Naive thymus-derived CD4-positive, alpha-beta T cell (primary cell): ENCODE measurements around the gene INF2. TPM values are rescaled to one million over a fixed set of nuclear protein-coding genes. Genes with fewer than 3 reads are reported as not detected.
"Not testable (repeated sequence)": the region's sequence is repeated elsewhere in the genome, so short reads cannot be mapped to it uniquely, and the experiment has no call there.

Experiments used
- ATAC-seq: fragments of 150-1000 bp; cut with Tn5 transposase; 2 replicates; pipeline ENCODE4 v1.10.0; 2021; ENCODE audit warnings: mild to moderate bottlenecking, moderate library complexity
- CTCF ChIA-PET: fragments of 350-600 bp; sonication (Branson Sonifier 250); formaldehyde crosslinking; loops from one replicate; lab custom pipeline; 2021; ENCODE audit warnings: antibody characterized with exemption; lab: Charles Lee
- POLR2A ChIA-PET: fragments of 350-600 bp; sonication (Branson Sonifier 250); formaldehyde crosslinking; loops from one replicate; lab custom pipeline; 2021; ENCODE audit warnings: antibody characterized with exemption, inconsistent platforms; lab: Charles Lee
- DNase-seq, 9 donors: peaks; one replicate each; pipeline versions ENCODE4 v3.0.0 to v3.0.0-alpha.2; 2020 to 2022; ENCODE audit warnings: mixed read lengths in 1 of 9
- H3K27ac ChIP-seq: one replicate; pipeline ENCODE4 v1.7.0; 2013; ENCODE audit warnings: mild to moderate bottlenecking, low read depth, low read length, moderate library complexity
- H3K27me3 ChIP-seq, 2 donors: one replicate each; pipeline ENCODE4 v1.7.0; 2013; ENCODE audit warnings: low read length in 2 of 2, mild to moderate bottlenecking in 2 of 2, moderate library complexity in 2 of 2; ENCODE audit not compliant: control insufficient read depth in 2 of 2, insufficient read depth in 2 of 2
- H3K36me3 ChIP-seq, 3 experiments: 1 replicate in 2 of 3; 2 replicates in 1 of 3; pipeline ENCODE4 v1.7.0; 2013; ENCODE audit warnings: low read length in 3 of 3, mild to moderate bottlenecking in 3 of 3, moderate library complexity in 1 of 3; ENCODE audit not compliant: insufficient read depth in 3 of 3, control insufficient read depth in 2 of 3
- H3K4me1 ChIP-seq, 2 donors: one replicate each; pipeline ENCODE4 v1.7.0; 2013; ENCODE audit warnings: low read length in 2 of 2, mild to moderate bottlenecking in 2 of 2, moderate library complexity in 1 of 2; ENCODE audit not compliant: control insufficient read depth in 2 of 2, insufficient read depth in 2 of 2
- H3K4me3 ChIP-seq: 2 replicates; pipeline ENCODE4 v1.7.0; 2013; ENCODE audit warnings: mild to moderate bottlenecking, low read length
- H3K9me3 ChIP-seq, 3 experiments: 1 replicate in 2 of 3; 2 replicates in 1 of 3; pipeline ENCODE4 v1.7.0; 2013; ENCODE audit warnings: low read length in 3 of 3; ENCODE audit not compliant: control insufficient read depth in 2 of 3
- H3K27ac Mint-ChIP-seq, 9 donors: one replicate each; pipeline ENCODE4 v1.8.0; 2020 to 2022; ENCODE audit warnings: mixed read lengths in 9 of 9, mild to moderate bottlenecking in 8 of 9, moderate library complexity in 5 of 9, inconsistent platforms in 2 of 9
- H3K27me3 Mint-ChIP-seq, 5 donors: one replicate each; pipeline ENCODE4 v1.8.0; 2021 to 2022; ENCODE audit warnings: mixed read lengths in 5 of 5, mild to moderate bottlenecking in 1 of 5
- H3K36me3 Mint-ChIP-seq, 5 donors: one replicate each; pipeline ENCODE4 v1.8.0; 2020 to 2022; ENCODE audit warnings: mixed read lengths in 5 of 5, mild to moderate bottlenecking in 3 of 5, inconsistent platforms in 1 of 5
- H3K4me1 Mint-ChIP-seq, 7 donors: one replicate each; pipeline ENCODE4 v1.8.0; 2020 to 2022; ENCODE audit warnings: mixed read lengths in 7 of 7, mild to moderate bottlenecking in 3 of 7, inconsistent platforms in 1 of 7
- H3K4me3 Mint-ChIP-seq, 10 donors: one replicate each; pipeline ENCODE4 v1.8.0; 2020 to 2022; ENCODE audit warnings: mild to moderate bottlenecking in 10 of 10, mixed read lengths in 10 of 10, moderate library complexity in 6 of 10, inconsistent platforms in 2 of 10
- H3K9me3 Mint-ChIP-seq, 11 donors: one replicate each; pipeline ENCODE4 v1.8.0; 2020 to 2022; ENCODE audit warnings: mixed read lengths in 11 of 11, mild to moderate bottlenecking in 4 of 11, inconsistent platforms in 1 of 11, moderate library complexity in 1 of 11
- intact Hi-C, 2 donors: fragments of 100-400 bp; cut with micrococcal nuclease; formaldehyde crosslinking; loops; one replicate each; pipeline ENCODE4 v1.15.1; 2023
- polyA plus RNA-seq, 2 donors: library from polyadenylated mRNA; unstranded; fragments of 300-500 nt; fragmentation: Illumina TruSeq; gene quantifications; one replicate each; pipeline ENCODE4 v1.2.3, GENCODE V29; 2021
- total RNA-seq, 6 experiments: library from RNA in 5 of 6; stranded (reverse) in 5 of 6; gene quantifications; 1 replicate in 5 of 6; 2 replicates in 1 of 6; pipeline ENCODE4 v1.2.3 and lab custom pipeline; 2021 to 2026

The INF2 gene
- total and polyA plus RNA-seq, 7 experiments from 2014 or later, result 5.8 to 140 (median 75.1) TPM

- no peak for ATAC-seq
- H3K27me3 ChIP-seq, result no peaks in the 10 kb centered on the region
Measured at GRCh38 chr14:104726600-104727451, 37.4 kb downstream of the INF2 start.

DNA sequence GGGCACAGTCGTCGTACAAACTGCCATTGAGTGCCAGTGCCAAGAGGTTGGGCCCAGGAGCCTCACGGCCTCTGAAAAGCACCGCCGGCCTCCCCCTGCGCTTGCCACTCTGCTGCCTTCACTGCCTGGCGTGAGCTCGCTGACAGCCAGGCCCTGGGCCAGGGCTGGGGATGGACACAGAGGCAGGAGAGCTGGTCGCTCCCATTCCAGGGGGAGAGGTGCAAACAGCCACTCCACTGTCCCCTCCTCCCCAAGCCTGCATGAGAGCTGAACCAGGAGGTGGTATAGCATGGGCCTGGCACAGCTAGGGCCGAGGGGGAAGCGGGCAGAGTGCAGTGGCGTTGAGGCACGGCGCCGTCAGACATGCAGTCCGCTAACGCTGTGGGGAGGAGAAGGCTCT lies 39.2 kb downstream of the INF2 start:
- H3K4me1 Mint-ChIP-seq, result peaks cover 0 to 9% (median 0%) of the 10 kb centered on the region in 7 donors
- no peak overlapping the region for H3K4me3 ChIP-seq
- ATAC-seq (no peak), DNase-seq (no peak)
- H3K27ac Mint-ChIP-seq, result no peak overlapping the region
- peaks cover 0 to 2% of the 10 kb centered on the region in 2 donors for H3K4me1 ChIP-seq
- no peaks in the 10 kb centered on the region for H3K27me3 ChIP-seq
- ChIA-PET POLR2A (no interaction called here), CTCF (no interaction called here)
- intact Hi-C loops, result no loop called here
- no peaks in the 10 kb centered on the region for H3K9me3 Mint-ChIP-seq
- no peaks in the 10 kb centered on the region for H3K36me3 ChIP-seq
- no peaks in the 10 kb centered on the region for H3K9me3 ChIP-seq
- H3K27me3 Mint-ChIP-seq, result no peaks in the 10 kb centered on the region
- no peak overlapping the region for H3K27ac ChIP-seq
- H3K36me3 Mint-ChIP-seq, result no peaks in the 10 kb centered on the region
- H3K4me3 Mint-ChIP-seq, result no peak overlapping the region

More at GRCh38 chr14:104726600-104727451, 37.4 kb downstream of the INF2 start:
- Mint-ChIP-seq H3K4me3 (peak overlapping the region in 1 of 10 donors; percentile 34), H3K27ac (no peak overlapping the region), H3K9me3 (no peaks in the 10 kb centered on the region), H3K4me1 (peaks cover 0 to 9% (median 0%) of the 10 kb centered on the region in 7 donors), H3K27me3 (no peaks in the 10 kb centered on the region), H3K36me3 (no peaks in the 10 kb centered on the region)
- ChIA-PET POLR2A (no interaction called here), CTCF (no interaction called here)
- H3K27ac ChIP-seq, result no peak overlapping the region
- no peaks in the 10 kb centered on the region for H3K9me3 ChIP-seq
- intact Hi-C loops, result no loop called here
- peaks cover 0 to 6% of the 10 kb centered on the region in 2 donors for H3K4me1 ChIP-seq
- DNase-seq, result no peak
- no peaks in the 10 kb centered on the region for H3K36me3 ChIP-seq
- no peak overlapping the region for H3K4me3 ChIP-seq

GRCh38 chr14:104729176-104729834 lies 39.9 kb downstream of the INF2 start:
- H3K27me3 ChIP-seq, H3K9me3 ChIP-seq, H3K27me3 Mint-ChIP-seq, H3K36me3 ChIP-seq, H3K4me3 ChIP-seq, H3K4me1 Mint-ChIP-seq, H3K27ac ChIP-seq, intact Hi-C loops, POLR2A ChIA-PET, H3K4me1 ChIP-seq, H3K36me3 Mint-ChIP-seq, H3K9me3 Mint-ChIP-seq, H3K4me3 Mint-ChIP-seq, CTCF ChIA-PET, ATAC-seq, DNase-seq: not testable (repeated sequence)
- peak overlapping the region in 1 of 9 donors; percentile 25 for H3K27ac Mint-ChIP-seq

DNA sequence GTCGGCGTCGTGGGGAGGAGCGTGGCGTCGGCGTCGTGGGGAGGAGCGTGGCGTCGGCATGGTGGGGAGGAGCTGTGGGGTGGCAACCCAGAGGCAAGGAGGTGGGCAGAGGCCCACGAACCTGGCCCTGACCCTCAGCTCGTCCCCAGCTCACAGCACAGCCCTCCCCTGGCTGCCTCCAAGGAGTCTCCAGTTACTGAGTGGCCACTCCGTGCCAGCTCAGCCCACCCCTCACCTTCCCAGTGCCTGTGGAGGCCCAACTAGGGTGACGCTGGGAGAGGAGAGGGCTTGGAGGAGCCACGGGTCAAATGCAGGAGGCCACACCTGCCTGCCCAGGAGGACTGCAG lies 40.4 kb downstream of the INF2 start:
- no peaks in the 10 kb centered on the region for H3K9me3 ChIP-seq
- H3K4me1 ChIP-seq, result no peaks in the 10 kb centered on the region
- Mint-ChIP-seq H3K27me3 (no peaks in the 10 kb centered on the region), H3K4me3 (no peak overlapping the region), H3K36me3 (no peaks in the 10 kb centered on the region), H3K9me3 (no peaks in the 10 kb centered on the region), H3K27ac (peak overlapping the region in 1 of 9 donors; percentile 62), H3K4me1 (peaks cover 0 to 9% (median 0%) of the 10 kb centered on the region in 7 donors)
- no peak overlapping the region for H3K27ac ChIP-seq
- CTCF ChIA-PET, result no interaction called here
- intact Hi-C loops, result no loop called here
- no peaks in the 10 kb centered on the region for H3K27me3 ChIP-seq
- H3K4me3 ChIP-seq, result no peak overlapping the region
- no peaks in the 10 kb centered on the region for H3K36me3 ChIP-seq
- ATAC-seq (no peak), DNase-seq (no peak)
- POLR2A ChIA-PET, result no interaction called here

- ChIA-PET POLR2A (no interaction called here), CTCF (no interaction called here)
- Mint-ChIP-seq H3K36me3 (no peaks in the 10 kb centered on the region), H3K9me3 (no peaks in the 10 kb centered on the region), H3K27ac (peak overlapping the region in 1 of 9 donors; percentile 55), H3K4me3 (no peak overlapping the region), H3K27me3 (no peaks in the 10 kb centered on the region), H3K4me1 (peaks cover 0 to 9% (median 0%) of the 10 kb centered on the region in 7 donors)
- no peak overlapping the region for H3K27ac ChIP-seq
- no peaks in the 10 kb centered on the region for H3K4me1 ChIP-seq
- H3K36me3 ChIP-seq, result no peaks in the 10 kb centered on the region
- no peaks in the 10 kb centered on the region for H3K9me3 ChIP-seq
- H3K4me3 ChIP-seq, result no peak overlapping the region
- intact Hi-C loops, result no loop called here
- no peak for DNase-seq
- ATAC-seq, result no peak
- no peaks in the 10 kb centered on the region for H3K27me3 ChIP-seq
Measured at GRCh38 chr14:104730487-104730886, 41.1 kb downstream of the INF2 start.

DNA sequence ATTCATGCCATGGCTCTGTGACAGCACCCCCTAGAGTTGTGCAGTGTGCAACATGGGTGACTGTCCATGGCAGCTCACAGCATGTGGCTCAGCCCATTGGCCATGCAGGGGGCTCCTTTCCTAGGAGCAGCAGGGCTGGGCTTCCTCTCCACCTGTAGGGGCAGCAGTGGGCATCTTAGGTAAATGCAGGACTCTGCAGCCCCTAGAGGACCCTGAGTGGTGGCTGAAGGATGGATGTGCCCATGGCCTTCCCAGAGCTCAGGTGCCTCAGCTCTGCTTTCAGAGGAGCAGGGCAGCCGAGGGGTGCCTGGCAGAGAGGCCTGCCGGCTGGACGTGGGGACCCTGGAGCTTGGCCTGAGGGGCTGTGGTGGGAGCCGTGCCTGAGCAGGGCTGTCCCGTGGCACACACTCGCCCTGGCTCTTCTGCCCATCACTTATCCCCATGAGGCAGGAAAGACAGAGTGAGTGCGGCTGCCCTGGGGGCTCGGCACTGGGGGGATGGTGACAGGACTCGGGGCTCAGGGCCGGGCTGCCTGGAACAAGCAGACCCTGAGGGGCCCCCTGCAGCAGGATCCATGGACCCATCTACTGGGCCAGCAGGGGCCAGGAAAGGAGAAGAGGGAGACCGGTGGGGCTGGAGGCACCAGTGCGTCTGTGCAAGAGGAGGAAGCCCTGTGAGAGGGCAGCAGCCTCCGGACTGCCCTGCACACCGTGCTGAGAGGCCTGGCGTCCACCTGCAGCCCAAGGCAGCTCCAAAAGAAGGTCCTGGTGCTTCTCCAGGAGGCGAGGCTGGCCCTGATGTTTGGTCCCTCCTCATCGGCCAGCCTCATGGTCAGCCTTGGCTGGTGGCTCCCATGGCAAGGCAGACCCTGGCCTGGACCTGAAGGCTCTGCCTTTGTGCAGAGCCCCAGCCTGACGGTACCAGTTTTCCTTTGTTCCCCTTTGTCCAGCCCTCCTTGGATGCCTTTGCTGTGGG lies 42.2 kb downstream of the INF2 start:
- no peak overlapping the region for H3K27ac ChIP-seq
- peaks cover 0 to 10% (median 0%) of the 10 kb centered on the region in 7 donors for H3K4me1 Mint-ChIP-seq

More for the DNA sequence above, 42.2 kb downstream of the INF2 start:
- Histone ChIP-seq H3K27me3 (no peaks in the 10 kb centered on the region), H3K4me3 (no peak overlapping the region), H3K4me1 (no peaks in the 10 kb centered on the region), H3K9me3 (no peaks in the 10 kb centered on the region), H3K36me3 (no peaks in the 10 kb centered on the region)
- CTCF ChIA-PET, result no interaction called here
- H3K9me3 Mint-ChIP-seq, result no peaks in the 10 kb centered on the region
- intact Hi-C loops, result no loop called here
- no peaks in the 10 kb centered on the region for H3K27me3 Mint-ChIP-seq
- no peak overlapping the region for H3K27ac Mint-ChIP-seq
- POLR2A ChIA-PET, result no interaction called here
- H3K36me3 Mint-ChIP-seq, result no peaks in the 10 kb centered on the region
- H3K4me3 Mint-ChIP-seq, result no peak overlapping the region
- DNase-seq (no peak), ATAC-seq (no peak)
